A673 (cell line): Measurements from ENCODE around the gene ZNF672. TPM values are rescaled to one million over a fixed set of nuclear protein-coding genes. Genes with fewer than 3 reads are reported as not detected.
"Not testable (repeated sequence)": the region's sequence is repeated elsewhere in the genome, so short reads cannot be mapped to it uniquely, and the experiment has no call there.

Experiments
- BruUV-seq: library from RNA; stranded (reverse); fragments of 400-500 nt; replicated peaks from 2 replicates; lab custom pipeline; 2021; lab: Mats Ljungman, UMichigan
- CTCF ChIA-PET: fragments of 300-600 bp; sonication (Branson Sonifier 250); formaldehyde crosslinking; loops from one replicate; lab custom pipeline; 2022; ENCODE audit warnings: antibody characterized with exemption; lab: Charles Lee
- POLR2A ChIA-PET: fragments of 300-600 bp; sonication (Branson Sonifier 250); formaldehyde crosslinking; loops from one replicate; lab custom pipeline; 2022; ENCODE audit warnings: antibody characterized with exemption; ENCODE audit not compliant: low non-redundant PET; lab: Charles Lee
- DNase-seq: peaks from one replicate; pipeline ENCODE4 v3.0.0-alpha.2; 2015; ENCODE audit warnings: low spot score
- H3K27ac ChIP-seq: fragments of 200-600 bp; sonication (generic); 2 replicates; pipeline ENCODE4 v1.5.1; 2016; ENCODE audit warnings: mixed run types, low read depth, mild to moderate bottlenecking, mixed read lengths, antibody characterized with exemption, low read length; ENCODE audit not compliant: poor library complexity, severe bottlenecking
- H3K27me3 ChIP-seq: fragments of 200-600 bp; sonication (generic); replicated peaks from 2 replicates; pipeline ENCODE4 v1.6.1; 2017; ENCODE audit warnings: mixed run types, low read depth, mild to moderate bottlenecking, mixed read lengths, antibody characterized with exemption, low read length; ENCODE audit not compliant: insufficient read depth, poor library complexity
- H3K36me3 ChIP-seq: fragments of 200-600 bp; sonication (generic); 2 replicates; pipeline ENCODE4 v1.6.1; 2016; ENCODE audit warnings: mixed run types, mild to moderate bottlenecking, mixed read lengths, antibody characterized with exemption, low read length; ENCODE audit not compliant: insufficient read depth, poor library complexity, severe bottlenecking
- H3K4me1 ChIP-seq: fragments of 200-600 bp; sonication (generic); 2 replicates; pipeline ENCODE4 v1.6.1; 2017; ENCODE audit warnings: mixed run types, mild to moderate bottlenecking, mixed read lengths, antibody characterized with exemption, low read length; ENCODE audit not compliant: insufficient read depth, poor library complexity, severe bottlenecking
- H3K4me3 ChIP-seq: fragments of 200-600 bp; sonication (generic); 2 replicates; pipeline ENCODE4 v1.5.1; 2016; ENCODE audit warnings: low read depth, mixed run types, mild to moderate bottlenecking, mixed read lengths, low read length; ENCODE audit not compliant: poor library complexity, severe bottlenecking
- H3K9me3 ChIP-seq: fragments of 200-600 bp; sonication (generic); 2 replicates; pipeline ENCODE4 v1.6.1; 2016; ENCODE audit warnings: mixed run types, low read depth, mild to moderate bottlenecking, mixed read lengths, antibody characterized with exemption, low read length; ENCODE audit not compliant: poor library complexity, severe bottlenecking
- CTCF ChIP-seq: fragments of 300-800, 200-600 bp; sonication (generic); conservative IDR thresholded peaks from 2 replicates; pipeline ENCODE4 v1.5.1; 2017; ENCODE audit warnings: low read depth, mild to moderate bottlenecking, antibody characterized with exemption, low read length, moderate library complexity, mixed read lengths
- EZH2 ChIP-seq: fragments of 200-600 bp; sonication (generic); IDR thresholded peaks from 2 replicates; pipeline ENCODE4 v1.6.1; 2017; ENCODE audit warnings: borderline replicate concordance, low read depth, mild to moderate bottlenecking, mixed read lengths, antibody characterized with exemption, low read length; ENCODE audit not compliant: poor library complexity, severe bottlenecking
- intact Hi-C: fragments of 100-400 bp; cut with micrococcal nuclease; formaldehyde crosslinking; loops from one replicate; pipeline ENCODE4 v1.10.0; 2022; ENCODE audit not compliant: unreplicated experiment
- total RNA-seq: library from RNA; stranded (reverse); gene quantifications from 2 replicates; pipeline ENCODE4 v1.2.3, GENCODE V29; 2021

Gene ZNF672
- total RNA-seq, 1 experiment from 2014 or later, result 21.6 TPM

- H3K27me3 ChIP-seq, result peaks cover 37% of the 10 kb centered on the region
- BruUV-seq, result no TSS peak
- no peaks in the 10 kb centered on the region for H3K36me3 ChIP-seq
- DNase-seq, result no peak
- H3K4me3 ChIP-seq, result no peak overlapping the region
- CTCF ChIA-PET, result no interaction called here
- no peaks in the 10 kb centered on the region for H3K4me1 ChIP-seq
- intact Hi-C loops, result no loop called here
- no peak overlapping the region for H3K27ac ChIP-seq
- no peaks in the 10 kb centered on the region for H3K9me3 ChIP-seq
- TF ChIP-seq EZH2, result no peak
- POLR2A ChIA-PET, result no interaction called here
Observed at GRCh38 chr1:248802454-248802853, 35.6 kb upstream of the ZNF672 start.

- intact Hi-C loops, BruUV-seq: not testable (repeated sequence)
Observed at GRCh38 chr1:248803501-248803900, 34.5 kb upstream of the ZNF672 start.

GRCh38 chr1:248804771-248805681 is 33.0 kb upstream of the ZNF672 start:
- no peaks in the 10 kb centered on the region for H3K36me3 ChIP-seq
- H3K27me3 ChIP-seq, result peaks cover 13% of the 10 kb centered on the region
- no peaks in the 10 kb centered on the region for H3K4me1 ChIP-seq
- BruUV-seq, result no TSS peak
- ChIA-PET CTCF (no interaction called here), POLR2A (no interaction called here)
- intact Hi-C loops, result loop anchor here (5.0 kb wide), 1 partner anchor 103 kb away; the partner anchor contains the start of gene OR14I1
- H3K27ac ChIP-seq, result no peak overlapping the region
- no peak for DNase-seq
- H3K9me3 ChIP-seq, result no peaks in the 10 kb centered on the region
- H3K4me3 ChIP-seq, result no peak overlapping the region
- TF ChIP-seq CTCF (no peak), EZH2 (no peak)

More at GRCh38 chr1:248803501-248803900, 34.5 kb upstream of the ZNF672 start:
- H3K27ac ChIP-seq, POLR2A ChIA-PET, H3K9me3 ChIP-seq, H3K4me3 ChIP-seq, DNase-seq, H3K36me3 ChIP-seq, H3K4me1 ChIP-seq, CTCF ChIA-PET: not testable (repeated sequence)
- peaks cover 26% of the 10 kb centered on the region for H3K27me3 ChIP-seq

GRCh38 chr1:248805876-248806275 is 32.1 kb upstream of the ZNF672 start:
- intact Hi-C loops, result loop anchor here (5.0 kb wide), 1 partner anchor 104 kb away; the partner anchor contains the start of gene OR14I1
- POLR2A ChIA-PET, result no interaction called here

More at GRCh38 chr1:248805876-248806275, 32.1 kb upstream of the ZNF672 start:
- CTCF ChIA-PET, result interaction anchor here (1.3 kb wide), 1 partner anchor 188 kb away, joined by 3 read pairs; no protein-coding TSS in a partner anchor
- no peak for DNase-seq
- Histone ChIP-seq H3K9me3 (no peaks in the 10 kb centered on the region), H3K36me3 (no peaks in the 10 kb centered on the region), H3K27ac (no peak overlapping the region), H3K4me3 (no peak overlapping the region), H3K4me1 (no peaks in the 10 kb centered on the region), H3K27me3 (peaks cover 8% of the 10 kb centered on the region)
- BruUV-seq, result no TSS peak
- no peak for TF ChIP-seq EZH2
- no peak for TF ChIP-seq CTCF
